WERI-Rb-1 (cell line): ENCODE data around the gene CMPK1.

Experiments used
- DNase-seq: peaks from one replicate; pipeline ENCODE4 v3.0.0-alpha.2; 2020
- H3K27ac ChIP-seq: fragments of 250-450 bp; sonication (Bioruptor Pico); 2 replicates; pipeline ENCODE4 v1.5.1; 2020; ENCODE audit warnings: mild to moderate bottlenecking, moderate library complexity
- H3K27me3 ChIP-seq: fragments of 250-450 bp; sonication (Bioruptor Pico); 2 replicates; pipeline ENCODE4 v1.5.1; 2021; ENCODE audit warnings: mild to moderate bottlenecking, low read depth, moderate library complexity; ENCODE audit not compliant: insufficient read depth, severe bottlenecking
- H3K36me3 ChIP-seq: fragments of 250-450 bp; sonication (Bioruptor Pico); 2 replicates; pipeline ENCODE4 v1.5.1; 2020; ENCODE audit warnings: mild to moderate bottlenecking, moderate library complexity
- H3K4me3 ChIP-seq: 2 replicates; pipeline ENCODE4 v1.5.1; 2011; ENCODE audit warnings: low read depth, mild to moderate bottlenecking, control low read depth, low read length
- H3K9me3 ChIP-seq: fragments of 250-450 bp; sonication (Bioruptor Pico); 2 replicates; pipeline ENCODE4 v1.5.1; 2021; ENCODE audit warnings: mild to moderate bottlenecking, moderate library complexity; ENCODE audit not compliant: severe bottlenecking
- TF ChIP-seq, protein P1 (sequence below): IDR thresholded peaks from 2 replicates; pipeline ENCODE4 v1.5.1; 2011; ENCODE audit warnings: low read depth, mild to moderate bottlenecking, control low read depth, inconsistent platforms, low read length

Gene CMPK1

DNA sequence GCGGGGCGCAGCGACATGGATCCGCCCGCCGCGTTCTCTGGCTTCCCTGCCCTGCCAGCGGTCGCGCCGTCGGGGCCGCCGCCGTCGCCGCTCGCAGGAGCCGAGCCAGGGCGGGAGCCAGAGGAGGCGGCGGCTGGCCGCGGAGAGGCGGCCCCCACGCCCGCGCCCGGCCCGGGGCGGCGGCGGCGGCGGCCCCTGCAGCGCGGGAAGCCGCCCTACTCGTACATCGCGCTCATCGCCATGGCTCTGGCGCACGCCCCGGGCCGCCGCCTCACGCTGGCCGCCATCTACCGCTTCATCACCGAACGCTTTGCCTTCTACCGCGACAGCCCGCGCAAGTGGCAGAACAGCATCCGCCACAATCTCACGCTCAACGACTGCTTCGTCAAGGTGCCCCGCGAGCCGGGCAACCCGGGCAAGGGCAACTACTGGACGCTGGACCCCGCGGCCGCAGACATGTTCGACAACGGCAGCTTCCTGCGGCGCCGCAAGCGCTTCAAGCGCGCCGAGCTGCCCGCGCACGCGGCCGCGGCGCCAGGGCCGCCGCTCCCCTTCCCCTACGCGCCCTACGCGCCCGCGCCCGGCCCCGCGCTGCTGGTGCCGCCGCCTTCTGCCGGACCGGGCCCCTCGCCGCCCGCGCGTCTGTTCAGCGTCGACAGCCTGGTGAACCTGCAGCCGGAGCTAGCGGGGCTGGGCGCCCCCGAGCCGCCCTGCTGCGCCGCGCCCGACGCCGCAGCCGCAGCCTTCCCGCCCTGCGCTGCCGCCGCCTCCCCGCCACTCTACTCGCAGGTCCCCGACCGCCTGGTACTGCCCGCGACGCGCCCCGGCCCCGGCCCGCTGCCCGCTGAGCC, 83.0 kb downstream of the CMPK1 start:
- H3K27me3 ChIP-seq, result no peaks in the 10 kb centered on the region
- H3K27ac ChIP-seq, result no peak overlapping the region
- H3K36me3 ChIP-seq, result no peaks in the 10 kb centered on the region
- DNase-seq, result no peak
- no peak overlapping the region for H3K4me3 ChIP-seq
- TF ChIP-seq, protein P1, sequence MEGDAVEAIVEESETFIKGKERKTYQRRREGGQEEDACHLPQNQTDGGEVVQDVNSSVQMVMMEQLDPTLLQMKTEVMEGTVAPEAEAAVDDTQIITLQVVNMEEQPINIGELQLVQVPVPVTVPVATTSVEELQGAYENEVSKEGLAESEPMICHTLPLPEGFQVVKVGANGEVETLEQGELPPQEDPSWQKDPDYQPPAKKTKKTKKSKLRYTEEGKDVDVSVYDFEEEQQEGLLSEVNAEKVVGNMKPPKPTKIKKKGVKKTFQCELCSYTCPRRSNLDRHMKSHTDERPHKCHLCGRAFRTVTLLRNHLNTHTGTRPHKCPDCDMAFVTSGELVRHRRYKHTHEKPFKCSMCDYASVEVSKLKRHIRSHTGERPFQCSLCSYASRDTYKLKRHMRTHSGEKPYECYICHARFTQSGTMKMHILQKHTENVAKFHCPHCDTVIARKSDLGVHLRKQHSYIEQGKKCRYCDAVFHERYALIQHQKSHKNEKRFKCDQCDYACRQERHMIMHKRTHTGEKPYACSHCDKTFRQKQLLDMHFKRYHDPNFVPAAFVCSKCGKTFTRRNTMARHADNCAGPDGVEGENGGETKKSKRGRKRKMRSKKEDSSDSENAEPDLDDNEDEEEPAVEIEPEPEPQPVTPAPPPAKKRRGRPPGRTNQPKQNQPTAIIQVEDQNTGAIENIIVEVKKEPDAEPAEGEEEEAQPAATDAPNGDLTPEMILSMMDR, result no peak
- H3K9me3 ChIP-seq, result no peaks in the 10 kb centered on the region

DNA sequence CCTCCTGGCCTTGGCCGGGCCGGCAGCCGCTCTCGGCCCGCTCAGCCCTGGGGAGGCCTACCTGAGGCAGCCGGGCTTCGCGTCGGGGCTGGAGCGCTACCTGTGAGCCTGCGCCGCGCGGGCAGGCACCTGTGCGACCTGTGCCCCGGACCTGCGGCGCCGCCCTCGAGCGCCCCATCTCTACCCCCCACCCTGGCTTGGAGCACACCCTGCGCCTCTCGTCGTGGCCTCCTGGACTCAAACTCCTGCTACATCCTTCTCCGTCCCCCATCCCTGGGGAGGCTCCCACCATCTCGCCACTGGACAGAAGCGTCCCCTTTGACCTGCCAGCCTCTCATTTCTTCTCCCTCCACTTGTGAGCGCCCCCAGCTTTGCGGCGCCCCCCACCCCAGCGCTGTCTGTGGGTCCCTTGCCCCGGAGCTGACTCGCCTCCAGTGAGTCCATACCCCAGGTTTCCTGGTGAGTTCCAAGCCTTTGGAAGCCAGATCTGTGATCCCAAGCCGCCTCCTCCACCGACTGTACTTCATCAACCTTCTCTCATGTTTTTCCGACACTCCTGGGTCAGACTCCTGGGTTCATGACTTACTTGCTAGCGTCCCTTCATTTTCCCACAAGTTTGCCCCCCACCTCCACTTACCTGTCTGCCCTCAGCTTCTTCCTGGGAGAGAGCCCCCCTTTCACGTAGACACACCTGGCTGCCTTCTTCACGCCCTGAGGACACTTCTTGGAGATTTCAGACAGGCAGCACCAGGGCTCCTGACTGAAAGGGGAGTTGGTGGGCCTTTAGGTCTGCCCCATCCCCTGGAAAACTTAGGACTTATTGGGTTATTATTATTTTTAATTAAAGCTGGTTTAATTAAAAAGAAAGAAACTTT, 83.8 kb downstream of the CMPK1 start:
- DNase-seq, result no peak
- no peak overlapping the region for H3K27ac ChIP-seq

DNA sequence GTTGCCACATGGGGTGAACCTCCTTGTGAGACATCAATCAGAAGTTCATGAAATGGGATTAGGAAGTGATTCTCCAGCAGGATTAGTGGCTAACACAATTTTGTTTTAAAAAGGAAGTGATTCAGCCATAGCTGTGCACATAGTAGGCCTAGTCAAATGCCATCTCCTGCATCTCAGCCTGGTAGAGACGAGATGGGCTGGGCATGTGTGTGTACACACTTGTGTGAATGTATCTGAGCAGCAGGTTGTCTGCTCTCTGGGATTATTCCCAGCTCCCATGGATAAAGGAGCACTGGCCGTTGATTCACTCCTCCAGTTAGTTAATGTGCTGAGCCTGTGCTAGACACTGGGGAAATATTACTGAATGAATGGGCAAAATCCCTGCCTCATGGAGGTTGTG, 84.5 kb downstream of the CMPK1 start:
- no peak overlapping the region for H3K4me3 ChIP-seq
- H3K36me3 ChIP-seq, result no peaks in the 10 kb centered on the region
- DNase-seq, result no peak
- TF ChIP-seq, protein P1, result no peak
- H3K27me3 ChIP-seq, result no peaks in the 10 kb centered on the region
- H3K9me3 ChIP-seq, result no peaks in the 10 kb centered on the region
- no peak overlapping the region for H3K27ac ChIP-seq

More for the DNA sequence above, 83.8 kb downstream of the CMPK1 start:
- H3K9me3 ChIP-seq, result no peaks in the 10 kb centered on the region
- H3K36me3 ChIP-seq, result no peaks in the 10 kb centered on the region
- H3K4me3 ChIP-seq, result no peak overlapping the region
- TF ChIP-seq, protein P1, result no peak
- H3K27me3 ChIP-seq, result no peaks in the 10 kb centered on the region

DNA sequence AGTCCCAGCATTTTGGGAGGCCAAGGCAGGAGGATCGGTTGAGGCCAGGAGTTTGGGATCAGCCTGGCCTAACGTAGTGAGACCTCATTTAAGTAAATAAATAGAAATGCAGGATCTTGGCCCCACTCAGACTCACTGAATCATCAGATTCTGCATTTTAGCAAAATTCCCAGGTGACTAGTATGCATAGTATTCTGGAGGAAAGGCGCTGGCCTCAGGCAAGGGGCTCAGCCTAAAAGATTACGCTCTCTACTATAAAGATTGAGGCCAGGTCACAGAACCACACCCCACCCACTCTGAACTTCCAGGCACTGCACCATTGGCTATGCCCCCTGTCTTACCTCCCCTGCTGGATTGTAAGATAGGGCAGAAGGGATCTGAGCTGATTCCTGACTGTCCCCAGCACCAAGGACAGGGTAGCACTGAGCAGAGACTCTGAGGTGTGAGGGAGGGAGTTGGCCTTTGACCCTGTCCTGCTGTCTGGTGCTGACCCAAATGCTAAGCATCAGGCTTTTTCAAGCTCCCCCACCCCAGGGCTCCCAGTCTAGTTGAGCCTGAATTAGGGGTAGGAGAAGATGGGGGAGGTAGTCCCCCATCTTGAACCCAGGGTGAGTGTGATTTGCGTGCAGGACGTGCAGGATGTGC, 85.2 kb downstream of the CMPK1 start:
- H3K27me3 ChIP-seq, result no peaks in the 10 kb centered on the region
- TF ChIP-seq, protein P1, result no peak
- no peak for DNase-seq
- H3K4me3 ChIP-seq, result no peak overlapping the region
- H3K9me3 ChIP-seq, result no peaks in the 10 kb centered on the region
- H3K27ac ChIP-seq, result no peak overlapping the region
- H3K36me3 ChIP-seq, result no peaks in the 10 kb centered on the region

DNA sequence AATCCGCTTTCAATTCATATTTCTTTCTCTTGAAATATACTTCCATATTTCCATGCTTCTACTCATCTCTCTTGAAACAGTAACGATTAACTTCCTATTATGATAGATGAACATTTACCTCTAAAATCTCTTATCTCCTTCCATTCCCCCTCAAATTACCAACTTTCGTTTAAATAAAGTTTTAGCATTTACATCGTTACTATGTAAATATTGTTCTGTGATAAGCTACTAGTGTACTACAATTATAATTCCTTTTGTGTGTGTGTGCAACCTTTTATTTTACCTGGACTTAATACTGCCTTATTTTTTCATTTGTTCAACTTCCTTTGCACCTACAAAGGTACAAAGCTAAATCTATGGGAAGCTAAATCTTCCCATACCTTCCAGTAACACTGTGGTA, 87.0 kb downstream of the CMPK1 start:
- Histone ChIP-seq H3K27me3 (no peaks in the 10 kb centered on the region), H3K36me3 (no peaks in the 10 kb centered on the region), H3K4me3 (no peak overlapping the region), H3K27ac (no peak overlapping the region), H3K9me3 (no peaks in the 10 kb centered on the region)
- no peak for DNase-seq
- TF ChIP-seq, protein P1, result no peak
